ENCODE results near the gene OR2S2. TPM values are rescaled to one million over a fixed set of nuclear protein-coding genes. Genes with fewer than 3 reads are reported as not detected.
"Not testable (repeated sequence)": the region's sequence is repeated elsewhere in the genome, so short reads cannot be mapped to it uniquely, and the experiment has no call there.

The OR2S2 gene
- total RNA-seq, 1 experiment from 2014 or later = not detected

DNA sequence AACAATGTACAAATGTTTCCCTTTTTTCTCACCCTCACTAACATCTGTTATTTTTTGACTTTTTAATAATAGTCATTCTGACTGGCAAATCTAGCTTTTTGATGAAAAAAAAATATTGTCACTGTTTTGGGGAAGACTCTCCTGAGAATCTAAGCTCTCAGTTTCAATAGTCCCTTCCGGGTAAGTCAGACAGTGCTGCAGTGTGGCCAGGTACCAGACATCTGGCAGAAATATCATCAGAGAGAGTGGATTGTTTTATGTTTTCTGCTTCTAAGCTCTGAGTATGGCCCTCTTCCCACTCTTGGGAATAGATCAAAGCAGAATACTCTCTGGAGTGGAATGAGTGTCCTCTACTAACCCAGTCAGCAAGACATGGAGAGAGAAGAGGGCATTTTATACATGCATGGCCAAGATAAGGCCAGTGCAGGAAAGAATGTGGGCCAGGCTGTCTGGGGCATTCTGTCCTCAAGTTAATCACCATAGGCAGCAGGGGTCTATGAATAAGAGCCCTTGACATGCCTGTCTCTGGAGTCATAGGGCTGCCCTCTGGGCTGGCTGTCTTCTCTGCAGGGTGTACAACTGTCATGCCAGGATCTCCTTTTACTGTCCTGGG, 38.5 kb upstream of the OR2S2 start:
- Histone ChIP-seq H4K20me1 (ENCODE audit: low read length) (no peaks in the 10 kb centered on the region), H3K27me3 (ENCODE audit: low read length) (no peaks in the 10 kb centered on the region), H2AFZ (ENCODE audit: low read length) (no peak overlapping the region), H3K4me2 (ENCODE audit: low read length) (no peak overlapping the region), H3K36me3 (ENCODE audit: low read depth, low read length) (no peaks in the 10 kb centered on the region), H3K79me2 (ENCODE audit: low read length) (no peaks in the 10 kb centered on the region), H3K4me1 (ENCODE audit: insufficient read depth, low read length) (no peaks in the 10 kb centered on the region), H3K4me3 (ENCODE audit: low read length) (no peak overlapping the region), H3K9ac (ENCODE audit: low read length) (no peak overlapping the region), H3K27ac (ENCODE audit: low read length) (no peak overlapping the region), H3F3A (ENCODE audit: low read length, unreplicated experiment) (no peaks in the 10 kb centered on the region), H3K9me3 (ENCODE audit: low read length) (no peaks in the 10 kb centered on the region), H3K9me2 (replicated peaks; ENCODE audit: low read length) (no peaks in the 10 kb centered on the region)
- CTCF ChIA-PET = no interaction called here
- DNase-seq (no peak), ATAC-seq (no peak)
- POLR2A ChIA-PET (ENCODE audit: unreplicated experiment) = no interaction called here
- no TSS peak for BruUV-seq (replicated peaks)
- intact Hi-C loops (cut with micrococcal nuclease) = no loop called here
- TF ChIP-seq, protein P1, sequence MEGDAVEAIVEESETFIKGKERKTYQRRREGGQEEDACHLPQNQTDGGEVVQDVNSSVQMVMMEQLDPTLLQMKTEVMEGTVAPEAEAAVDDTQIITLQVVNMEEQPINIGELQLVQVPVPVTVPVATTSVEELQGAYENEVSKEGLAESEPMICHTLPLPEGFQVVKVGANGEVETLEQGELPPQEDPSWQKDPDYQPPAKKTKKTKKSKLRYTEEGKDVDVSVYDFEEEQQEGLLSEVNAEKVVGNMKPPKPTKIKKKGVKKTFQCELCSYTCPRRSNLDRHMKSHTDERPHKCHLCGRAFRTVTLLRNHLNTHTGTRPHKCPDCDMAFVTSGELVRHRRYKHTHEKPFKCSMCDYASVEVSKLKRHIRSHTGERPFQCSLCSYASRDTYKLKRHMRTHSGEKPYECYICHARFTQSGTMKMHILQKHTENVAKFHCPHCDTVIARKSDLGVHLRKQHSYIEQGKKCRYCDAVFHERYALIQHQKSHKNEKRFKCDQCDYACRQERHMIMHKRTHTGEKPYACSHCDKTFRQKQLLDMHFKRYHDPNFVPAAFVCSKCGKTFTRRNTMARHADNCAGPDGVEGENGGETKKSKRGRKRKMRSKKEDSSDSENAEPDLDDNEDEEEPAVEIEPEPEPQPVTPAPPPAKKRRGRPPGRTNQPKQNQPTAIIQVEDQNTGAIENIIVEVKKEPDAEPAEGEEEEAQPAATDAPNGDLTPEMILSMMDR (conservative IDR thresholded peaks at IDR 0.05; ENCODE audit: low read depth, low read length) = no peak
- TF ChIP-seq EZH2 (IDR thresholded peaks at IDR 0.05; ENCODE audit: low read length, unreplicated experiment) = no peak
- TF ChIP-seq EZH2phosphoT487 (IDR thresholded peaks at IDR 0.05; ENCODE audit: borderline replicate concordance, low read length) = no peak

DNA sequence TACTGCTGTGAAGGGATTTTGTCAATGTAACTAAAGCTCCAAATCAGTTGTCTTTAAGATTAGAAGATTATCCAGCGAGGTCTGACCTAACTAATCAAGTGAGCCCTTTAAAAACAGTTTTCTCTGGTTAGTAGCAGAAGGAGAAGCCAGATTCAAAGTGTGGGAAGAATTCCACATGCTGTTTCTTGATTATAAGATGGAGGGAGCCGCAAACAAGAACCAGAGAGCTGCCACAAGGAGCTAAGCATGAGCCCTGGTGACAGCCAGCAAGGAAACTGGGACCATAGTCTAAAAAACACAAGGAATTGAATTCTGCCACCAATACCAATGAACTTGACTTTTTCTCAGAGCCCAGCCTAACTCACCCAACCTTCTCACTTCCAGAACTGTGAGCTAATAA, 37.0 kb upstream of the OR2S2 start:
- ChIA-PET POLR2A (ENCODE audit: unreplicated experiment) (no interaction called here), CTCF (no interaction called here)
- ATAC-seq (no peak), DNase-seq (no peak)
- intact Hi-C loops (cut with micrococcal nuclease) = no loop called here
- H3K27ac ChIP-seq (ENCODE audit: low read length) = no peak overlapping the region
- no peaks in the 10 kb centered on the region for H3K79me2 ChIP-seq (ENCODE audit: low read length)
- H3F3A ChIP-seq (ENCODE audit: low read length, unreplicated experiment) = no peaks in the 10 kb centered on the region
- no peaks in the 10 kb centered on the region for H3K4me1 ChIP-seq (ENCODE audit: insufficient read depth, low read length)
- TF ChIP-seq, protein P1 (conservative IDR thresholded peaks at IDR 0.05; ENCODE audit: low read depth, low read length) = no peak
- no peak for TF ChIP-seq EZH2 (IDR thresholded peaks at IDR 0.05; ENCODE audit: low read length, unreplicated experiment)
- TF ChIP-seq EZH2phosphoT487 (IDR thresholded peaks at IDR 0.05; ENCODE audit: borderline replicate concordance, low read length) = no peak
- no peak overlapping the region for H2AFZ ChIP-seq (ENCODE audit: low read length)
- no peak overlapping the region for H3K4me3 ChIP-seq (ENCODE audit: low read length)
- no peaks in the 10 kb centered on the region for H4K20me1 ChIP-seq (ENCODE audit: low read length)
- no peak overlapping the region for H3K4me2 ChIP-seq (ENCODE audit: low read length)
- H3K9me2 ChIP-seq (replicated peaks; ENCODE audit: low read length) = no peaks in the 10 kb centered on the region
- H3K9me3 ChIP-seq (ENCODE audit: low read length) = no peaks in the 10 kb centered on the region
- no TSS peak for BruUV-seq (replicated peaks)
- no peak overlapping the region for H3K9ac ChIP-seq (ENCODE audit: low read length)
- H3K36me3 ChIP-seq (ENCODE audit: low read depth, low read length) = no peaks in the 10 kb centered on the region
- no peaks in the 10 kb centered on the region for H3K27me3 ChIP-seq (ENCODE audit: low read length)

DNA sequence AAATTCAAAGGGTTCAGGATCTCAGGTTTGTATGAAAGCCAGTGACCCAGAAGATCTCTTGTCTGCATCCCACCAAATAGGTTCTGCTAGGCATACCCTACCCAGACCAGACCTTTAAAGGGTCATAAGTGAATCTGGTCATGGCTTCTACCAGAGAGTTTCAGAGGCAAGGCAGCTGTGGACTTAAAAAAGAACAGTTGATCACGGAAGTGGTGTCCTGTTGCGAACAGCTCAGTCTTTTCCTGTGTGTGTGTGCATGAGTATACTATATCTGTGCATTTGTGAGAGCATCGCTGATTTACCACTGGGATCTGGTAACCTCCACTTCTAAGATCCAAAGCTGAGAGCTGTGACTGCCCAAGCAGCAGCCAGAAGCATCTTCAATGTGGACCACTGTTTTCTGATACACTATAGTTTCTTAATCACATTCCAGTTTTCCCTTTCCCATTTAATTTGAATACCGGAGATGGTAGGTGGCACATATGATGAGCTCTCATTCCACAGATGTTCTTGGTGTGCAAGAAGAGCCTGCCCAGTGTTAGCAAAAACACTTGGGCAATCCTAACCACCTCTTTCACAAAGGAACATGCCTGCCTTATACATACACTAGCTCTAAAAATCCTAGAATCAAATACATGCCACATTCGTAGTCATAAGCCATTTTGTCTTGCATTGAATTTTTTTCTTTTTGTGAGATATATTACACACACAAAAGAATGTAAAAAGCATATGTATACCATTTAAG, 36.2 kb upstream of the OR2S2 start:
- no peak for TF ChIP-seq EZH2phosphoT487 (IDR thresholded peaks at IDR 0.05; ENCODE audit: borderline replicate concordance, low read length)
- TF ChIP-seq, protein P1 (conservative IDR thresholded peaks at IDR 0.05; ENCODE audit: low read depth, low read length) = no peak
- TF ChIP-seq EZH2 (IDR thresholded peaks at IDR 0.05; ENCODE audit: low read length, unreplicated experiment) = no peak
- Histone ChIP-seq H3K9ac (ENCODE audit: low read length) (no peak overlapping the region), H3F3A (ENCODE audit: low read length, unreplicated experiment) (no peaks in the 10 kb centered on the region), H2AFZ (ENCODE audit: low read length) (no peak overlapping the region), H3K27me3 (ENCODE audit: low read length) (no peaks in the 10 kb centered on the region), H3K9me3 (ENCODE audit: low read length) (no peaks in the 10 kb centered on the region), H3K4me2 (ENCODE audit: low read length) (no peak overlapping the region), H3K9me2 (replicated peaks; ENCODE audit: low read length) (no peaks in the 10 kb centered on the region), H3K4me1 (ENCODE audit: insufficient read depth, low read length) (no peaks in the 10 kb centered on the region), H3K36me3 (ENCODE audit: low read depth, low read length) (no peaks in the 10 kb centered on the region), H3K4me3 (ENCODE audit: low read length) (no peak overlapping the region), H3K79me2 (ENCODE audit: low read length) (no peaks in the 10 kb centered on the region), H4K20me1 (ENCODE audit: low read length) (no peaks in the 10 kb centered on the region), H3K27ac (ENCODE audit: low read length) (no peak overlapping the region)
- no TSS peak for BruUV-seq (replicated peaks)
- intact Hi-C loops (cut with micrococcal nuclease) = no loop called here
- no peak for DNase-seq
- ChIA-PET POLR2A (ENCODE audit: unreplicated experiment) (no interaction called here), CTCF (no interaction called here)
- no peak for ATAC-seq

DNA sequence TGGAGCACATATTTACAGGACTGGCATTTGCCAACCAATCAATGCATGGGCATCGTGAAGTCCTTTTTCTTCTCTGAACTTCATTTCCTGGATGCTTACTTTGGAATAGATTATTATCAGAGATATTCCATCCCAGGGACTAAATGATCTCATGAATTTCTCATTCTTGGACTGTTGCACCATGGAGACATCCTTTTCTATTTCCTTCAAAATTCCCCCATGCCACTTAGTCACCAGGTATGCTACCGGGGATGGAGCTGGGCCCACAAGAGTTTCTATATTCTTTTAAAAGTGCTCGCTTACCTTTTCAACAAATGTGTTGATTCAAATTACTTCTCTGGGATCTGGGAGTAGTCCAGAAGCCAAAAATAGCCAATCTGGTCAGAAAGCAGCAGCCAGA, 35.2 kb upstream of the OR2S2 start:
- H3K79me2 ChIP-seq (ENCODE audit: low read length); ATAC-seq; H3K27ac ChIP-seq (ENCODE audit: low read length); H4K20me1 ChIP-seq (ENCODE audit: low read length); H3K27me3 ChIP-seq (ENCODE audit: low read length); H3K9ac ChIP-seq (ENCODE audit: low read length); BruUV-seq (replicated peaks); H3K36me3 ChIP-seq (ENCODE audit: low read depth, low read length); DNase-seq; H3K9me3 ChIP-seq (ENCODE audit: low read length); H2AFZ ChIP-seq (ENCODE audit: low read length); POLR2A ChIA-PET (ENCODE audit: unreplicated experiment); H3K9me2 ChIP-seq (replicated peaks; ENCODE audit: low read length); CTCF ChIA-PET; H3K4me2 ChIP-seq (ENCODE audit: low read length); H3K4me3 ChIP-seq (ENCODE audit: low read length); H3F3A ChIP-seq (ENCODE audit: low read length, unreplicated experiment); H3K4me1 ChIP-seq (ENCODE audit: insufficient read depth, low read length); intact Hi-C loops (cut with micrococcal nuclease): not testable (repeated sequence)
